K562 (cell line): ENCODE measurements around the gene NKAIN1. TPM values are rescaled to one million over a fixed set of nuclear protein-coding genes. Genes with fewer than 3 reads are reported as not detected.
"Not testable (repeated sequence)": the region's sequence is repeated elsewhere in the genome, so short reads cannot be mapped to it uniquely, and the experiment has no call there.

Experiments
- ATAC-seq: fragments of 200-7000 bp; cut with Tn5 transposase; 3 replicates; pipeline ENCODE4 v1.9.1; 2020; ENCODE audit warnings: moderate library complexity
- BruUV-seq: library from RNA; stranded (reverse); fragments of 400-500 nt; replicated peaks from 2 replicates; lab custom pipeline; 2021; lab: Mats Ljungman, UMichigan
- CTCF ChIA-PET: fragments of 300-600 bp; formaldehyde crosslinking; extraction: SDS; loops from one replicate; lab custom pipeline; 2021; ENCODE audit warnings: low intra/inter-chr PET ratio; lab: Yijun Ruan, JAX
- POLR2A ChIA-PET: fragments of 300-600, 350-650 bp; sonication (Branson Sonifier 250); formaldehyde crosslinking; extraction: SDS; loops from one replicate; lab custom pipeline; 2021; ENCODE audit warnings: antibody characterized with exemption, inconsistent platforms; lab: Yijun Ruan, JAX
- DNase-seq, 4 experiments: peaks; one replicate each; pipeline versions ENCODE4 v3.0.0 to v3.0.0-alpha.2; 2011 to 2018; ENCODE audit warnings: low spot score in 3 of 4, mixed read lengths in 3 of 4; ENCODE audit errors: extremely low read depth in 1 of 4
- FAIRE-seq: peaks from 2 replicates; lab custom pipeline; 2011; peaks lifted over from hg19 to GRCh38; lab: Jason Lieb, UNC
- H2AFZ ChIP-seq: 2 replicates; pipeline ENCODE4 v1.6.0; 2011; ENCODE audit warnings: low read depth, low read length, control low read depth, inconsistent platforms
- H3K27ac ChIP-seq: fragments of 200-600 bp; 3 replicates; pipeline ENCODE4 v1.8.0; 2011; ENCODE audit warnings: low read depth, mild to moderate bottlenecking, control low read depth, inconsistent platforms, low read length, moderate library complexity, mixed read lengths; ENCODE audit errors: extremely low read depth
- H3K27me3 ChIP-seq, 2 experiments: fragments of 300-600 bp in 1 of 2; 2 replicates in 1 of 2; 3 replicates in 1 of 2; pipeline versions ENCODE4 v1.6.0 to v1.8.0; 2011; ENCODE audit warnings: inconsistent platforms in 2 of 2, low read length in 2 of 2, mild to moderate bottlenecking in 1 of 2, mixed read lengths in 1 of 2, moderate library complexity in 1 of 2; ENCODE audit not compliant: control insufficient read depth in 2 of 2, insufficient read depth in 2 of 2
- H3K36me3 ChIP-seq: fragments of 300-600 bp; 3 replicates; pipeline ENCODE4 v1.8.0; 2011; ENCODE audit warnings: mild to moderate bottlenecking, low read length, inconsistent platforms; ENCODE audit not compliant: control insufficient read depth, insufficient read depth
- H3K4me1 ChIP-seq, 2 experiments: fragments of 200-600 bp in 1 of 2; replicated peaks in 1 of 2; 2 replicates in 1 of 2; 3 replicates in 1 of 2; pipeline versions ENCODE4 v1.5.1 to v1.8.0; 2011; ENCODE audit warnings: inconsistent platforms in 2 of 2, low read length in 2 of 2, mild to moderate bottlenecking in 1 of 2, mixed read lengths in 1 of 2, moderate library complexity in 1 of 2; ENCODE audit not compliant: control insufficient read depth in 2 of 2, insufficient read depth in 2 of 2
- H3K4me2 ChIP-seq: 2 replicates; pipeline ENCODE4 v1.6.1; 2011; ENCODE audit warnings: low read length, control low read depth, inconsistent platforms, mixed read lengths; ENCODE audit not compliant: insufficient read depth
- H3K4me3 ChIP-seq: fragments of 200-600 bp; sonication (generic), shearing (Covaris generic); 2 replicates; pipeline ENCODE4 v1.5.1; 2016; ENCODE audit warnings: control low read depth, inconsistent platforms
- H3K79me2 ChIP-seq: fragments of 200-600 bp; 3 replicates; pipeline ENCODE4 v1.8.0; 2011; ENCODE audit warnings: low read length, inconsistent platforms; ENCODE audit not compliant: control insufficient read depth, insufficient read depth
- H3K9ac ChIP-seq, 2 experiments: 2 replicates each; pipeline versions ENCODE4 v1.6.0 to v1.6.1; 2011; ENCODE audit warnings: low read depth in 2 of 2, low read length in 2 of 2, control low read depth in 1 of 2, inconsistent platforms in 1 of 2, mild to moderate bottlenecking in 1 of 2, mixed read lengths in 1 of 2; ENCODE audit not compliant: insufficient read depth in 1 of 2
- H3K9me1 ChIP-seq: one replicate; pipeline ENCODE4 v1.6.0; 2011; ENCODE audit warnings: inconsistent platforms, mild to moderate bottlenecking, low read length, moderate library complexity; ENCODE audit not compliant: control insufficient read depth, insufficient read depth
- H3K9me3 ChIP-seq: replicated peaks from 2 replicates; pipeline ENCODE4 v1.5.1; 2011; ENCODE audit warnings: low read depth, low read length, inconsistent platforms; ENCODE audit not compliant: control insufficient read depth, insufficient read depth
- H4K20me1 ChIP-seq: replicated peaks from 2 replicates; pipeline ENCODE4 v1.6.1; 2011; ENCODE audit warnings: low read length, inconsistent platforms, mixed read lengths; ENCODE audit not compliant: control insufficient read depth, insufficient read depth
- ARNT ChIP-seq, 2 experiments: fragments of 450-650 bp; IDR thresholded peaks; 2 replicates each; pipeline ENCODE4 v1.6.1; 2016; ENCODE audit warnings: mild to moderate bottlenecking in 1 of 2
- DACH1 ChIP-seq: fragments of 450-650 bp; IDR thresholded peaks from 2 replicates; pipeline ENCODE4 v1.6.1; 2018; ENCODE audit not compliant: partially characterized antibody
- GATA2 ChIP-seq: sonication (generic); formaldehyde crosslinking; IDR thresholded peaks from 2 replicates; pipeline ENCODE4 v1.4.0; 2020; ENCODE audit warnings: mild to moderate bottlenecking, missing genetic modification reagents
- GATAD2A ChIP-seq: fragments of 450-650 bp; IDR thresholded peaks from 2 replicates; pipeline ENCODE4 v1.6.1; 2017
- GATAD2B ChIP-seq: fragments of 450-650 bp; IDR thresholded peaks from 2 replicates; pipeline ENCODE4 v1.6.1; 2017; ENCODE audit warnings: mild to moderate bottlenecking, borderline replicate concordance
- LCOR ChIP-seq: sonication (generic); formaldehyde crosslinking; IDR thresholded peaks from 2 replicates; pipeline ENCODE4 v1.8.0; 2022; ENCODE audit warnings: mild to moderate bottlenecking, missing genetic modification reagents
- MCM7 ChIP-seq, 2 experiments: fragments of 450-650 bp; IDR thresholded peaks; 2 replicates each; pipeline ENCODE4 v1.6.1; 2016 to 2018
- MTA1 ChIP-seq: fragments of 450-650 bp; IDR thresholded peaks from 2 replicates; pipeline ENCODE4 v1.6.1; 2017; ENCODE audit warnings: borderline replicate concordance
- POLR2A ChIP-seq: fragments of 450-650 bp; conservative IDR thresholded peaks from 2 replicates; pipeline ENCODE4 v1.6.1; 2016
- WGBS: fragments of 100-300 bp; shearing (Covaris generic); methylation state at CpG from one replicate; pipeline ENCODE4 v1.1.6; 2016; ENCODE audit warnings: low coverage, mixed read lengths; ENCODE audit not compliant: insufficient coverage; ENCODE audit errors: missing lambda C conversion rate; 5-methylcytosine and 5-hydroxymethylcytosine counted together
- in situ Hi-C: fragments of 300-500 bp; cut with MboI; formaldehyde crosslinking; loops from 4 replicates; pipeline ENCODE4 v1.15.0; 2018; ENCODE audit warnings: inconsistent platforms, mixed read lengths
- intact Hi-C: fragments of 100-400 bp; cut with micrococcal nuclease; formaldehyde crosslinking; loops from 2 replicates; pipeline ENCODE4 v1.14.2; 2022
- polyA plus RNA-seq, 8 experiments: library from polyadenylated mRNA; depleted of rRNA in 4 of 8; stranded (reverse) in 5 of 8; unstranded in 3 of 8; fragments of >200 nt; fragmentation: Nextera tagmentation in 2 of 8; fragmentation: Illumina TruSeq in 1 of 8; extraction: Ambion mirVana in 2 of 8; extraction: Trizol in 1 of 8; gene quantifications; 2 replicates each; pipeline versions ENCODE4 v1.2.1 to v1.2.3, GENCODE V29; 2011 to 2014; ENCODE audit warnings: inconsistent platforms in 1 of 8, missing spikeins in 1 of 8
- total RNA-seq, 7 experiments: library from RNA; depleted of rRNA in 6 of 7; stranded (reverse); fragments of >200 nt in 6 of 7; fragmentation: Illumina TruSeq in 2 of 7; extraction: Trizol in 2 of 7; gene quantifications; 2 replicates each; pipeline versions ENCODE4 v1.2.1 to v1.2.3, GENCODE V29; 2011 to 2021; ENCODE audit warnings: low replicate concordance in 1 of 7
- TF ChIP-seq, protein P1 (sequence below): fragments of 450-650 bp; IDR thresholded peaks from 2 replicates; pipeline ENCODE4 v1.6.1; 2016; ENCODE audit warnings: antibody characterized with exemption

The NKAIN1 gene
- total and polyA plus RNA-seq, 9 of the 15 experiments (the other 6 are each of a cell fraction or from before 2014, with no cell fraction given) = 0.03 to 0.22 (median 0.04) TPM; not detected in 3

- FAIRE-seq, H2AFZ ChIP-seq, ATAC-seq, DNase-seq, in situ Hi-C loops, H3K9ac ChIP-seq, CTCF ChIA-PET, BruUV-seq, H3K4me2 ChIP-seq, H3K9me1 ChIP-seq, H3K4me1 ChIP-seq, H4K20me1 ChIP-seq, intact Hi-C loops, H3K27ac ChIP-seq, H3K27me3 ChIP-seq, H3K79me2 ChIP-seq, H3K4me3 ChIP-seq, H3K9me3 ChIP-seq: not testable (repeated sequence)
- TF ChIP-seq, protein P1, sequence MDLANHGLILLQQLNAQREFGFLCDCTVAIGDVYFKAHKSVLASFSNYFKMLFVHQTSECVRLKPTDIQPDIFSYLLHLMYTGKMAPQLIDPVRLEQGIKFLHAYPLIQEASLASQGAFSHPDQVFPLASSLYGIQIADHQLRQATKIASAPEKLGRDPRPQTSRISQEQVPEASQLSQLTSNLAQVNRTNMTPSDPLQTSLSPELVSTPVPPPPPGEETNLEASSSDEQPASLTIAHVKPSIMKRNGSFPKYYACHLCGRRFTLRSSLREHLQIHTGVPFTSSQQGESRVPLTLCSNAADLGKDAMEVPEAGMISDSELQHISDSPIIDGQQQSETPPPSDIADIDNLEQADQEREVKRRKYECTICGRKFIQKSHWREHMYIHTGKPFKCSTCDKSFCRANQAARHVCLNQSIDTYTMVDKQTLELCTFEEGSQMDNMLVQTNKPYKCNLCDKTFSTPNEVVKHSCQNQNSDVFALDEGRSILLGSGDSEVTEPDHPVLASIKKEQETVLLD = peak; percentile 91
- TF ChIP-seq GATAD2B = peak; percentile 98
- 0 out of 4 replicates have a peak, but pooled peaks of 1 of the 2 experiments have one; percentile 18 for TF ChIP-seq ARNT (IDR thresholded peaks at IDR 0.05)
- 0 out of 2 replicates have a peak, but pooled peaks have one; percentile 16 for TF ChIP-seq LCOR (CRISPR knock-in tag)
- TF ChIP-seq POLR2A = 0 out of 2 replicates have a peak, but pooled peaks have one; percentile 29
- peak in 1 of 2 experiments; percentile 75; a peak in 1 of 4 replicates for TF ChIP-seq MCM7 (IDR thresholded peaks at IDR 0.05)
- peak; percentile 73; the same call in 1 of the 2 replicates for TF ChIP-seq MTA1
- TF ChIP-seq DACH1 = peak; percentile 100
- TF ChIP-seq GATAD2A = 0 out of 2 replicates have a peak, but pooled peaks have one; percentile 23
- peak; percentile 70 for TF ChIP-seq GATA2 (CRISPR knock-in tag)
- 95% methylated on average over 9 of the region's 9 CpGs for WGBS
- H3K36me3 ChIP-seq = peaks cover 94% of the 10 kb centered on the region
- POLR2A ChIA-PET = interaction anchor here (1.2 to 2.9 kb wide), 3 partner anchors 10 to 14 kb away, joined by 4 to 16 read pairs (median 15); partner anchors contain the start of genes SNRNP40 and ZCCHC17
Measured at GRCh38 chr1:31282426-31282825, 42.7 kb upstream of the NKAIN1 start.
